T-helper 2 cell treated with Interferon-gamma antibody and Interleukin-4, amounts not matched to agents 5 μg/mL and 100 μg/mL, for 36 hours (primary cell): ENCODE results near the gene PCMT1.
"Not testable (repeated sequence)": the region's sequence is repeated elsewhere in the genome, so short reads cannot be mapped to it uniquely, and the experiment has no call there.

Experiments
- DNase-seq: peaks from one replicate; pipeline ENCODE4 v3.0.0; 2021; ENCODE audit warnings: low spot score
- H3K27ac Mint-ChIP-seq: one replicate; pipeline ENCODE4 v1.8.0; 2021; ENCODE audit warnings: mild to moderate bottlenecking, mixed read lengths
- H3K27me3 Mint-ChIP-seq: one replicate; pipeline ENCODE4 v1.8.0; 2021; ENCODE audit warnings: low read depth, mixed read lengths
- H3K36me3 Mint-ChIP-seq: one replicate; pipeline ENCODE4 v1.8.0; 2021; ENCODE audit warnings: low read depth, mixed read lengths
- H3K4me1 Mint-ChIP-seq: one replicate; pipeline ENCODE4 v1.8.0; 2021; ENCODE audit warnings: low read depth, mixed read lengths
- H3K4me3 Mint-ChIP-seq: one replicate; pipeline ENCODE4 v1.8.0; 2022; ENCODE audit warnings: mild to moderate bottlenecking, moderate library complexity, mixed read lengths
- H3K9me3 Mint-ChIP-seq: one replicate; pipeline ENCODE4 v1.8.0; 2021; ENCODE audit warnings: mixed read lengths

The PCMT1 gene

DNA sequence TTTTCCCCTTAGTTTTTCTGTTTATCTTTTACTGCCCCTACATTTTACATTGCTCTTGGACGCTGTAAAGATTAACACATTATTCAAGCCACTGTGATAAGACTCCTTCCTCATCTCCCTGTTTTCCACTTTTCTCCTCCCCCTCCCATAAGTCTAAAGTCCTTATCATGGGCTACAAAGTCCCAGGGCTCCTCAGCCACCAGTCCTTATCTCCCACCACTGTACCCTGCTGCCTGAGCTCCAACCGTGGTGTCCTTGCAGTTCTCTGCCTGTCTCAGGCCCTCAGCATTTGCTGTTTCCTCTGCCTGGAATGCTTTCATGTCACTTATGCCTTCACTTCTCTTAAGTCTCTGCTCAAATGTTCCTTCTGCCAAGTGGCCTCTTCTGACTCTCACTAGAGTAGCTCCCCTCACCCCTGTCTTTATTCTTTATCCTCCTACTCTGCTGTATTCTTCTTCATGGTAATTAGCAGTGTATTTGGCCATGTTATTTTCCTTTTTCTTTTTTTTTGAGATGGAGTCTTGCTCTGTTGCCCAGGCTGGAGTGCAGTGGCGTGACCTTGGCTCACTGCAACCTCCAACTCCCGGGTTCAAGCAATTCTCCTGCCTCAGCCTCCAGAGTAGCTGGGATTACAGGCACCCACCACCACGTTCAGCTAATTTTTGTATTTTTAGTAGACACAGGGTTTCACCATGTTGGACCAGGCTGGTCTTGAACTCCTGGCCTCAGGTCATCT is 20.9 kb upstream of the PCMT1 start:
- Mint-ChIP-seq H3K27me3 (no peaks in the 10 kb centered on the region), H3K4me3 (peak overlapping the region; percentile 58), H3K36me3 (peaks cover 44% of the 10 kb centered on the region), H3K9me3 (no peaks in the 10 kb centered on the region), H3K4me1 (peaks cover 23% of the 10 kb centered on the region), H3K27ac (peak overlapping the region; percentile 80)
- DNase-seq = no peak

DNA sequence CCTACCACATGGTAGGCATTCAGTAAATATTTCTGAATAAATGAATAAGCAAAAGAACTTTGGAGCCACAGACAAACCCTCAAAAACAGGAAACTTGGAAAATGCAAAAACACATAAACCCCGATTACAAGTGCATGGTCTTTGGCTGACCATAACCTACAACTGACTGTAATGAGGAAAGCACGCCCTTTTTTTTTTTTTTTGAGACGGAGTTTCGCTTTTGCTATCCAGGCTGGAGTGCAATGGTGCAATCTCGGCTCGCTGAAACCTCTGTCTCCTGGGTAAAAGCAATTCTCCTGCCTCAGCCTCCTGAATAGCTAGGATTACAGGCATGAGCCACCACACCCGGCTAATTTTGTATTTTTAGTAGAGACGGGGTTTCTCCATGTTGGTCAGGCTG is 19.7 kb upstream of the PCMT1 start:
- no peaks in the 10 kb centered on the region for H3K27me3 Mint-ChIP-seq
- no peak overlapping the region for H3K4me3 Mint-ChIP-seq
- DNase-seq = no peak
- H3K27ac Mint-ChIP-seq = peak overlapping the region; percentile 57
- no peaks in the 10 kb centered on the region for H3K9me3 Mint-ChIP-seq
- peaks cover 22% of the 10 kb centered on the region for H3K4me1 Mint-ChIP-seq
- H3K36me3 Mint-ChIP-seq = peaks cover 39% of the 10 kb centered on the region

DNA sequence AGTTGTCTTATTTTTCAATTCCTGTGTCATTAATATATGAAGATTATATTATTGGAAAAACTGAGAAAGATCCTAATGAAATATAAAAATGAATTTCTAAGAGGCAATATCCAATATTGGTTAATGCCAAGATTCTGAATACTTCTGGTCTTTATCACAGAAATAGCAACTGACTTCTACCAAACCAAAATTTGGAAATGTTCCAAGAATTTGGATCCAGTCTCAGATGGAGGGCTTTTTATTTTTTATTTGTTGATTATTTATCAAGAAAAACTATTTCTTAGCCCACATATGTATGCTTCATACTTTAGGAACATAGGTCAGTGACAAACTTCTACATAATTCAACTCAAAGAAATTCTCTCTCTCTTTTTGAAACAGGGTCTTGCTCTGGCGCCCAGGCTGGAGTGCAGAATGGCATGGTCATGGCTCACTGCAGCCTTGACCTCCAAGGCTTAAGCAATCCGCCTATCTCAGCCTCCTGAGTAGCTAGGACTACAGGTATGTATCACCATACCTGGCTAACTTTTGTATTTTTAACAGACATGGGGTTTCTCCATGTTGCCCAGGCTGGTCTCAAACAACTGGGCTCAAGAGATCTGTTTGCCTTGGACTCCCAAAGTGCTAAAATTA is 16.3 kb upstream of the PCMT1 start:
- Mint-ChIP-seq H3K27ac (no peak overlapping the region), H3K4me3 (no peak overlapping the region), H3K36me3 (peaks cover 38% of the 10 kb centered on the region), H3K27me3 (no peaks in the 10 kb centered on the region), H3K9me3 (no peaks in the 10 kb centered on the region), H3K4me1 (peaks cover 15% of the 10 kb centered on the region)
- DNase-seq = no peak

GRCh38 chr6:149734915-149735314 is 14.6 kb upstream of the PCMT1 start:
- Mint-ChIP-seq H3K36me3 (peaks cover 34% of the 10 kb centered on the region), H3K4me3 (no peak overlapping the region), H3K9me3 (no peaks in the 10 kb centered on the region), H3K4me1 (peaks cover 4% of the 10 kb centered on the region), H3K27ac (no peak overlapping the region), H3K27me3 (no peaks in the 10 kb centered on the region)
- no peak for DNase-seq

GRCh38 chr6:149745252-149745651 is 4.3 kb upstream of the PCMT1 start:
- DNase-seq, H3K27me3 Mint-ChIP-seq, H3K9me3 Mint-ChIP-seq: not testable (repeated sequence)
- H3K36me3 Mint-ChIP-seq = peaks cover 18% of the 10 kb centered on the region
- peaks cover 22% of the 10 kb centered on the region for H3K4me1 Mint-ChIP-seq
- peak overlapping the region; percentile 99 for H3K4me3 Mint-ChIP-seq
- H3K27ac Mint-ChIP-seq = peak overlapping the region; percentile 87

DNA sequence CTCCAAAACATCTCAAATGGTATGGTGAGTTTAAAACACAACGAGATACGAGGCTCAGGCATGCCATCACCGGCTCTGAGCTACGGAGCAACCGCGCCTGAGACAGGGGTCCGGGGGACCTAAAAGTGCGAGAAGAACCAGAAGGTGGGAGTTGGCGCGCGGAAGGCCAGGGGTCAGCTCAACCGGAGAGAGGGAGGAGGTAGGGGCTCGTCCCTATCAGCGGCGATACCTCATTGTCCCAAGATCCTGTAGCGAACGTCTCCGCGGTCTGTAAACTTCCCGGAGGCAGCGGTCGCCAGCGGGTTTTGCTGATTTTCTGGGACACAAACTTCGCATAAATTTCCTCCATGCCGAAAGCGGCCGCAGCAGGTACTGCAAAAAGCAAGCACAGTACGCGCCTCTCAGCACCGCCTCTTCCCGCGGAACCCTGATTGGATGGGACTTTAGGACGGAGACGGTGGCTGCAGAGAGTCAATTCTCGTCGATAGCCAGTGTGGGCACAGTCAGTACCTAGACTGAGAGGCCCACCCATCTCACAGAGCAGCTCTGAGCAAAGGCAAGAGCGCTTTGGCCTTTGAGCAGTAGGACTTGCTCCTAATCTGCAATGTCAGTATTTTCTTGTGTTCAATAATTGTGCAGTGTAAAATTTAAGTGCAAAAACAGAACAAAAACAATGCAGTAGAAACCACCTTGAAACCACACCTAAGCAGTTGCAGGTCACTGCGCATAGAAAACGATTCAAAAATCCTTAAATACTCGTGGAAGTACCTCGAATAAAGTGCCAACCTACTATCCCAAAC is 3.2 kb upstream of the PCMT1 start, which contains the start of gene NUP43:
Gene NUP43 (minus strand): TSS at position 383 of the 800 bp plus-strand sequence. CDS start 34 bp downstream, at position 349.
- Mint-ChIP-seq H3K9me3 (no peaks in the 10 kb centered on the region), H3K4me1 (peaks cover 28% of the 10 kb centered on the region), H3K4me3 (peak within 1 kb of the TSS; percentile 99), H3K36me3 (peaks cover 14% of the 10 kb centered on the region), H3K27me3 (no peaks in the 10 kb centered on the region), H3K27ac (peak within 1 kb of the TSS; percentile 87)
- DNase-seq = peak; percentile 91

DNA sequence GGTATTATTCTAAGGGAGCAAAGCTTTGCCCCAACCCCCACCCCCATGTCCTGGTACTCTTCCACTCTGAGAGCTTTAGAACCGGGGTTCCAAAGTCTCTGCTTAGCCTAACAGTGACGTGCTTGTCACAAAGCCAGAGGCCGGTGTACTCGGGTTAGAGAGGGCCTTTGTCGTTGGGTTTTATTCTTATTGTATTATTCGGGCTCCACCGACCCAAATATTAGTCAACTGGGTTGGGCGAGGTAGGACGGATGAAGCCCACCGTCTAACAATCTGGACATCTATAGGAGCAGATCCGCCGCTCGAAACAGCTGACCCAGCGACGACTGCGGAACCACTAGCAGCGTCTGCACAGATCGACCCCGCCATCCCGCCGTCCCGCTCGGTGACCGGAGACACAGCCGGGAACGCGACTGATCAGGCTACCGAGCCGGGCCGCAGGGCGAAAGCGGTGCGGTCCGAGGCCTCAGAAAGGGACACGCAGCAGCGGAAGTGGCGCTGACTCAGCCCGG is 403 bp upstream of the PCMT1 start:
- H3K36me3 Mint-ChIP-seq, H3K27me3 Mint-ChIP-seq, DNase-seq, H3K9me3 Mint-ChIP-seq: not testable (repeated sequence)
- Mint-ChIP-seq H3K4me3 (peak overlapping the region; percentile 94), H3K27ac (peak overlapping the region; percentile 82), H3K4me1 (peaks cover 36% of the 10 kb centered on the region)

DNA sequence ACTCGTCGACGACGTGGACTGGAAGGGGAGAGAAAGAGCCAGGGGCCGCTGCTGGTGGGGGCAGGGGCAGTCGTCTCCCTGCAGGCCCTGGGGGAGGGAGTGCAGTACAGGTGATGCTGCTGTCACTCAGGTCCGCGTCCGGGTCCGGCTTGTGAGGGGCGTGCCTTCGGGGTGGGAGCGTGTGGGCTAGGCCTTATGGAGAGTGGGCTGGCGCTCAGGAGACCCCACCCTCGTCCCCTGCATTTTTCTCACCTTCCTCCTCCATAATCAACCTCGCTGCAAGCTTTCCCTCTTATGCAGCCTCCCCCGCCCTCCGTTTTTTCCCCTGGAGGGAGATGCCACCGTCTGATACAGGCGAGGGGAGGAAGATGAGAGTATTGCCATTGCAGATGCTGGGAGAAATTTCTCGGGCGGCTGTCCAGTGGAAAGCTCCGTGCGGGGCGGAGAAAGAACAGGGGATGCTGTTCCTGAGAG is 632 bp downstream of the PCMT1 start:
- Mint-ChIP-seq H3K9me3 (no peaks in the 10 kb centered on the region), H3K4me1 (peaks cover 39% of the 10 kb centered on the region), H3K27me3 (no peaks in the 10 kb centered on the region), H3K4me3 (peak overlapping the region; percentile 94), H3K36me3 (peaks cover 10% of the 10 kb centered on the region), H3K27ac (peak overlapping the region; percentile 83)
- peak; percentile 67 for DNase-seq

DNA sequence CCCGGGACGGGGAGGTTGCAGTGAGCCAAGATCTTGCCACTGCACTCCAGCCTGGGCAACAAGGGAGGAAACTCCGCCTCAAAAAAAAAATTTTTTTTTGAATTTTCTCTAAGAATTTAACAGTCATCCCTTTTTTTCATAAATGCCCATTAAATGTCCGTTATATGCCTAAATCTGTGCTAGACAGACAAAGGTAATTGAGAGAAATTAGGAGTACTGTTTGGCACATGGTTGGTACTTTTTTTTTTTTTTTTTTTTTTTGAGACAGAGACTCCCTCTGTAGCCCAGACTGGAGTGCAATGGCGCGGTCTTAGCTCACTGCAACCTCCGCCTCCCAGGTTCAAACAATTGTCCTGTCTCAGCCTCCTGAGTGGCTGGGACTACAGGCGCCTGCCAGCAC is 1.7 kb downstream of the PCMT1 start:
- Mint-ChIP-seq H3K4me3 (peak overlapping the region; percentile 94), H3K9me3 (no peaks in the 10 kb centered on the region), H3K4me1 (peaks cover 39% of the 10 kb centered on the region), H3K27ac (no peak overlapping the region), H3K36me3 (peaks cover 13% of the 10 kb centered on the region), H3K27me3 (no peaks in the 10 kb centered on the region)
- no peak for DNase-seq

DNA sequence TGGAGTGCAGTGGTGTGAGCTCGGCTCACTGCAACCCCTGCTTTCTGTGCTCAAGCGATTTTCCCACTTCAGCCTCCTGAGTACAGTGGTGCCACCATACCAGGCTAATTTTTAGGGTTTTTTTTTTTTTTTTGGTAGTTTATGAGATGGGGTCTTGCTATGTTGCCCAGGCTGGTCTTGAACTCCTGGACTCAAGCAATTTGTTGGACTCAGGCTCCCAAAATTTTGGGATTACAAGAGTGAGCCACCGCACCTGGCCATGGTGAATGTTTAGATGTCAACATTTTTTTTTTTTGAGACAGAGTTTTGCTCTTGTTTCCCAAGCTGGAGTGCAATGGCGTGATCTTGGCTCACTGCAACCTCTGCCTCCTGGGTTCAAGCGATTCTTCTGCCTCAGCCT is 2.4 kb downstream of the PCMT1 start:
- Mint-ChIP-seq H3K4me1 (peaks cover 33% of the 10 kb centered on the region), H3K36me3 (peaks cover 13% of the 10 kb centered on the region), H3K4me3 (peak overlapping the region; percentile 94)
- DNase-seq, H3K27me3 Mint-ChIP-seq, H3K27ac Mint-ChIP-seq, H3K9me3 Mint-ChIP-seq: not testable (repeated sequence)

DNA sequence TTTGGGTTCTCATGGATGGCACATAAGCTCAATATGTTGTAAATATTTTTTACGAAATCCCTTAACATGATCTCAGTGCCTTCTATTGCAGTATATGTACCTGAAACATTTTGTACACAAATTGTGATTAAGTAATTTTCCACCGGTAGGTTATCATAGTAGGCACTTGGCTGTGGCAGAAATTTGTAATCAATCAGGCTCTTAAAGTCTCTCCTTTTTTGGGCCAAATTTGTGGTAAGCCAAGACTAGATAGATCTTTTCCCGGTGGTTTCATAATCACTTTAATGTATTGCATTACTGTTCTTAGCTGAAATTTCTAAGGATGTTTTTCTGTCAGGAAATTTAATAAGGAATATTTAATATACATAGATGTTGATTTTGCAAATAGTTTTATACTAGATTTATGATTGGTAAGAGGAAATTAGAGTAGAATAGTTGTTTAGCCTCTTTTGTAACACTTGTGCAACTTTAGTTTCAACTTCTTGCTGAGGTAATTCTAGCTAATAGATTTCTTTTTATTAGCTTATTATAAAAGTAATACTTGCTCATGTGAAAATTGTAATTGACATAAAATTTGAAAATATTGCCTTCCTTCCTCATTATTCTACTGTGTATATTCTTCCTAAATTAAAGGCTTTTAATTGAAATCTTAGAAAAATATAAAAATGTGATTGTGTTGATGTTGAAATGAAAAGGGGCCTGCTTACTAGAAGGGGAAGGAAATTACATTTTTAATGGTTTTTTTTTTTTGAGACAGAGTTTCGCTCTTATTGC is 3.2 kb downstream of the PCMT1 start:
- Mint-ChIP-seq H3K27ac (no peak overlapping the region), H3K9me3 (no peaks in the 10 kb centered on the region), H3K4me3 (no peak overlapping the region), H3K4me1 (peaks cover 28% of the 10 kb centered on the region), H3K36me3 (peaks cover 14% of the 10 kb centered on the region), H3K27me3 (no peaks in the 10 kb centered on the region)
- DNase-seq = no peak

GRCh38 chr6:149753374-149753637 is 3.8 kb downstream of the PCMT1 start:
- H3K9me3 Mint-ChIP-seq = not testable (repeated sequence)

DNA sequence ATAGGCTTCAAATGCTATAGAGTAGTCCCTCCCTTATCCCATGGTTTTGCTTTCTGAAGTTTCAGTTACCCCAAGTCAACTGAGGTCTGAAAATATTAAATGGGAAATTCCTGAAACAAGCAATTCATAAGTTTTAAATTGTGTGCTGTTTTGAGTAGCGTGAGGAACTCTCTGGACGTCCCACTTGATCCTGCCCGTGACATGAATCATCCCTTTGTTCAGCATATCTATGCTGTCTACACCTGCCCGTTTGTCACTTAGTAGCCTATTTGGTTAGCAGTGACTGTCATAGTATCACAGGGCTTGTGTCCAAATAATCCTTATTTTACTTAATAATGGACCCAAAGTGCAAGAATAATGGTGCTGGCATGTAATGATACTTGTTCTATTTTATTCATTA is 5.0 kb downstream of the PCMT1 start:
- Mint-ChIP-seq H3K9me3 (no peaks in the 10 kb centered on the region), H3K4me1 (peaks cover 23% of the 10 kb centered on the region), H3K4me3 (no peak overlapping the region), H3K27me3 (no peaks in the 10 kb centered on the region), H3K27ac (no peak overlapping the region), H3K36me3 (peaks cover 17% of the 10 kb centered on the region)
- no peak for DNase-seq

More at GRCh38 chr6:149753374-149753637, 3.8 kb downstream of the PCMT1 start:
- not testable (repeated sequence) for H3K27me3 Mint-ChIP-seq, H3K4me3 Mint-ChIP-seq, H3K27ac Mint-ChIP-seq, DNase-seq
- H3K36me3 Mint-ChIP-seq = peaks cover 14% of the 10 kb centered on the region
- peaks cover 26% of the 10 kb centered on the region for H3K4me1 Mint-ChIP-seq
